RWPE2 (cell line): ENCODE measurements around the gene ALLC.

Experiments used
- ATAC-seq: fragments of 200-7000 bp; cut with Tn5 transposase; 3 replicates; pipeline ENCODE4 v1.9.1; 2021; ENCODE audit warnings: low read depth
- DNase-seq: peaks from one replicate; pipeline ENCODE4 v3.0.0-alpha.2; 2020; ENCODE audit warnings: low spot score
- H3K27ac ChIP-seq: fragments of 450-650 bp; 2 replicates; pipeline ENCODE4 v1.5.1; 2017; ENCODE audit warnings: mild to moderate bottlenecking; ENCODE audit not compliant: poor library complexity, severe bottlenecking
- H3K27me3 ChIP-seq: fragments of 250-450 bp; sonication (Bioruptor Pico); 2 replicates; pipeline ENCODE4 v1.5.1; 2021; ENCODE audit warnings: mild to moderate bottlenecking, moderate library complexity; ENCODE audit not compliant: insufficient read depth, poor library complexity, severe bottlenecking
- H3K36me3 ChIP-seq: fragments of 250-450 bp; sonication (Bioruptor Pico); 2 replicates; pipeline ENCODE4 v1.5.1; 2020; ENCODE audit warnings: low read depth, mild to moderate bottlenecking, moderate library complexity
- H3K4me1 ChIP-seq: fragments of 250-450 bp; sonication (Bioruptor Pico); 2 replicates; pipeline ENCODE4 v1.5.1; 2021; ENCODE audit warnings: mild to moderate bottlenecking, moderate library complexity; ENCODE audit not compliant: insufficient read depth, poor library complexity, severe bottlenecking
- H3K4me3 ChIP-seq: fragments of 250-450 bp; sonication (Bioruptor Pico); 2 replicates; pipeline ENCODE4 v1.5.1; 2021; ENCODE audit warnings: mild to moderate bottlenecking, moderate library complexity; ENCODE audit not compliant: severe bottlenecking
- H3K9me3 ChIP-seq: fragments of 250-450 bp; sonication (Bioruptor Pico); 2 replicates; pipeline ENCODE4 v1.5.1; 2021; ENCODE audit warnings: mild to moderate bottlenecking, moderate library complexity; ENCODE audit not compliant: severe bottlenecking
- TF ChIP-seq, protein P1 (sequence below): fragments of 450-650 bp; IDR thresholded peaks from one replicate; pipeline ENCODE4 v1.5.1; 2017; ENCODE audit warnings: mild to moderate bottlenecking, moderate library complexity; ENCODE audit not compliant: poor library complexity, severe bottlenecking

Gene ALLC

GRCh38 chr2:3631161-3631850, 26.7 kb upstream of the ALLC start:
- H3K27me3 ChIP-seq, result no peaks in the 10 kb centered on the region
- ATAC-seq, result no peak
- TF ChIP-seq, protein P1, sequence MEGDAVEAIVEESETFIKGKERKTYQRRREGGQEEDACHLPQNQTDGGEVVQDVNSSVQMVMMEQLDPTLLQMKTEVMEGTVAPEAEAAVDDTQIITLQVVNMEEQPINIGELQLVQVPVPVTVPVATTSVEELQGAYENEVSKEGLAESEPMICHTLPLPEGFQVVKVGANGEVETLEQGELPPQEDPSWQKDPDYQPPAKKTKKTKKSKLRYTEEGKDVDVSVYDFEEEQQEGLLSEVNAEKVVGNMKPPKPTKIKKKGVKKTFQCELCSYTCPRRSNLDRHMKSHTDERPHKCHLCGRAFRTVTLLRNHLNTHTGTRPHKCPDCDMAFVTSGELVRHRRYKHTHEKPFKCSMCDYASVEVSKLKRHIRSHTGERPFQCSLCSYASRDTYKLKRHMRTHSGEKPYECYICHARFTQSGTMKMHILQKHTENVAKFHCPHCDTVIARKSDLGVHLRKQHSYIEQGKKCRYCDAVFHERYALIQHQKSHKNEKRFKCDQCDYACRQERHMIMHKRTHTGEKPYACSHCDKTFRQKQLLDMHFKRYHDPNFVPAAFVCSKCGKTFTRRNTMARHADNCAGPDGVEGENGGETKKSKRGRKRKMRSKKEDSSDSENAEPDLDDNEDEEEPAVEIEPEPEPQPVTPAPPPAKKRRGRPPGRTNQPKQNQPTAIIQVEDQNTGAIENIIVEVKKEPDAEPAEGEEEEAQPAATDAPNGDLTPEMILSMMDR, result no peak
- no peaks in the 10 kb centered on the region for H3K9me3 ChIP-seq
- no peak overlapping the region for H3K4me3 ChIP-seq
- DNase-seq, result peak; percentile 23
- no peaks in the 10 kb centered on the region for H3K36me3 ChIP-seq
- H3K4me1 ChIP-seq, result peaks cover 3% of the 10 kb centered on the region
- no peak overlapping the region for H3K27ac ChIP-seq

GRCh38 chr2:3631851-3632659, 25.9 kb upstream of the ALLC start:
- Histone ChIP-seq H3K27me3 (no peaks in the 10 kb centered on the region), H3K36me3 (no peaks in the 10 kb centered on the region), H3K4me3 (no peak overlapping the region), H3K9me3 (no peaks in the 10 kb centered on the region), H3K4me1 (peaks cover 3% of the 10 kb centered on the region), H3K27ac (no peak overlapping the region)
- peak; percentile 28 for DNase-seq
- no peak for ATAC-seq
- TF ChIP-seq, protein P1, result no peak

DNA sequence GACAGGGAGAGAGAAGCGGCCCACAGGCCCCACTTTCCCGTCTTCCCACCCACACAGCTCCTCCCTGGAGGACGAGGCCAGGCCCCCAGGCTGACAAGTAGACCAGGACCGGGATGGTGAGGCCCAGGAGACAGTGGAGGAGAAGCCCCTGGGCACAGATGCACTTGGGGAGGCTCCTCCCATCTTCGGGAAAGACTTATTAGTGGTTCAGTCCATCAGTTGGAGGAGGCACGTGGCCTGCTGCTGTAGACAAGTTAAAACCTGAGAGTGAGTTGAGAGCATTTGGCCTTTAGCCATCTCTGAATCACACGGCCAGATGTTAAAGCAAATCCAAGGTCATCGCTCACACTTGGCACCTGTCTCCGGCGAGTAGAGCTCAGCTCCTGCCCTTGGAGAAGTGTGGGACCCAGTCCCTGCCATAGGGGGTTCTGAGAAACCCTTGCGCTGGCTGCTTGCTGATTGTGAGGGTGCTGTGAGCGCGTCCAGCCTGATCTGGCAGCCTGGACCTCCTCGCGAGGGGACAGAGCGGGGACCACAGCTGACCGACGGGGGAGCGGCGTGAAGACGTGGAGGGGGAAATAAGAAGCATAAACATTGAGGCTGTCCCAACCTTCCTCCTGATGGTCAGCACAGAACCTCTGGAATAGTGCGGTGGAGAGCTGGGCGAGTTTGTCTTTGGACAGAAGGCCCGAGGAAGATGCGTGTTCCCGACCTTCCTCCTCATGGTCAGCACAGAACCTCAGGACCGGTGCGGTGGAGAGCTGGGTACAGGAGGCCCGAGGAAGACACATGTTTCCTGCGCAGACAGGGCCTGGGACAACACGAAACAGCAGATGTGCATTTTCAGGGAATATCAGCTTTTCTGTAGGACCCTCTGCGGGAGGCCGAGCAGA, 24.7 kb upstream of the ALLC start:
- peak; percentile 86 for ATAC-seq
- Histone ChIP-seq H3K4me3 (no peak overlapping the region), H3K36me3 (no peaks in the 10 kb centered on the region), H3K9me3 (no peaks in the 10 kb centered on the region), H3K27me3 (no peaks in the 10 kb centered on the region), H3K27ac (no peak overlapping the region), H3K4me1 (peaks cover 3% of the 10 kb centered on the region)
- TF ChIP-seq, protein P1, result no peak
- peak; percentile 81 for DNase-seq

DNA sequence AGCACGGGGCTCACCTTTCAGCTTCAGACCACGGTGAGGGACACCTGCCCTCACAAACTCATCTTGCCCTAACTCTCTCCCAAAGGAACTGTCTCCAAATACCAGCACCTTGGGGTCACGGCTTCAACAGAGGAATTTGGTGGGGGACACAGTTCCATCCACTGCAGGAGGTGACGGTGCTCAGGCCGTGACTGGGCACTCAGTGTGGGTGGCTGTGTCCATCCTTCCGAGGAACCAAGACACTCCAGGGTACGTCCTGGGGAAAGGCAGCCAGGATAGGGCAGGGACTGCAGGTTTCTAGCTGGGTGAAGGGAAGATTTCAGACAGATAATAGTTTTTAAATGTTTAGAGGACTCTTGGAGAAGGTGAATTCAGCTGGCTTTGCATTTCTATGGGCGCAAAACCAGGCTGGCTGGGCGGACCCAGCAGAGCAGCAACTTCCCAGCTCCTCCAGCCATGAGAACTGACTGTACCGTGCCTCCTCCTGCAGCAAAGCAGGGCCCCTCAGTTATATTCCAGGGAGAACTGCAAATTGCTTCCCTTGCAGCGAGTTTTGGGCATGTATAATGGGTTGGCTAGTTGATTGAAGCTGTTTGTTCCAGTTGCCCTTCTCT, 23.9 kb upstream of the ALLC start:
- ATAC-seq (no peak), DNase-seq (peak; percentile 16)
- no peak overlapping the region for H3K27ac ChIP-seq
- H3K9me3 ChIP-seq, result no peaks in the 10 kb centered on the region
- peaks cover 3% of the 10 kb centered on the region for H3K4me1 ChIP-seq
- no peak overlapping the region for H3K4me3 ChIP-seq
- H3K36me3 ChIP-seq, result no peaks in the 10 kb centered on the region
- TF ChIP-seq, protein P1, result no peak
- no peaks in the 10 kb centered on the region for H3K27me3 ChIP-seq
